NCI-H1930 (cell line): ENCODE measurements around the gene ENPP1.

Source experiments
- DNase-seq, 2 experiments: peaks; one replicate each; lab custom pipeline; 2025; lab: John Stamatoyannopoulos, UW

ENPP1 gene

GRCh38 chr6:131916847-131917246 is 109.0 kb downstream of the ENPP1 start:
- no peak for DNase-seq

GRCh38 chr6:131917318-131917717 is 109.5 kb downstream of the ENPP1 start:
- DNase-seq, result no peak

- DNase-seq, result no peak
Measured at GRCh38 chr6:131917763-131918649, 110.2 kb downstream of the ENPP1 start.

DNA sequence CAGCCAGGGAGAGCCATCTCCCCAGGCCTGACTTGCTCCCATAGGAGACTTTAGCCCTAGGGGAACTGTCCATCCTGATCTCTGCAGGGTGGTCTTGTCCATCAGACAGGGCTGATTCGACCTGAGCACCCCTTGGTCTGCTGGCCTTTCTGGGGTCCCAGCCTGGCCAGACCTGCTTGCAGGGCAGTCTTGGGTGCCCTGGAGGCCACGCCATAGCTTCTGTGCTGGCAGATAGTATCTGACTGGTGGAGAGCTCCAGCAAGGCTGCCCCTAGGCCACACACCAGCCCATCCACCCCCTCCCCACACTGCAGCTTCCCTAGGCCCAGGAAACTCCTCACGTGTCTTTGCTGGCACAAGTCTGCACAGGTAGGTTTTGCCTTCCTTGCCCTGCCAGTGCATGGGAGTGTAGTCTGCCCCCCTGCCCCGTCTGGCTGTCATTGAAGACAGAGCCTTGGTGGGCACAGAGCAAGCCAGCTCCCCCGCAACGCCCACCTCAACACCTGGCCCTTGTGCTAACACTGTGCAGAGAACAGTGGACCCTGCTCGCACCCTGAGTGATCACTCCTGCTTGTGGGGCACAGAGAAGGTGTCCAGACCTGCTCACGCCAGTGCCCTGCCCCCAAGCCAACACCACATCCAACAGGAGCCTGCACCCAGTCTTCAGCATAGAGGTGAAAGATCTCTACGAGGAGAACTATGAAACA is 111.0 kb downstream of the ENPP1 start:
- DNase-seq, result no peak

- DNase-seq, result no peak
Measured at GRCh38 chr6:131920656-131921055, 112.8 kb downstream of the ENPP1 start.

DNA sequence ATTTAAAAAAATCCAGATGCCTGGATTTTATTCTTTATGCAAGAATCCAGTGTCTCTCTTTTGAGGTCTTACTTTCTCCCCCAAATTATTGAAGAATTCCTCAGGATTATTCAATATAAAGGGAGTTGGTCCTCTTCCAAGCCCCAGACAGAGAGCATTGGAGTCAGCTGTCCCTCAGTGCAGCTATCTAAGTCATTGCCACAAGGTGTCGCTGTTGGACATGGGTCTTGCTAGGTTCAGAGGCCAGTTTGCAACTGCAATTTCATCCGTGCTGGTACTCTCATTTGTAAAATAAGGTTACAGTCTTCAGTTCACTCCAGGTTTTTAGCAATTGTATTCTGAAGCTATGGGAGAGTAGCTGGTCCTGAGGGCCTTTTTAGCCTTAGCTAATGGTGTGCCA is 115.5 kb downstream of the ENPP1 start:
- peak; percentile 32 to 69 for DNase-seq

DNA sequence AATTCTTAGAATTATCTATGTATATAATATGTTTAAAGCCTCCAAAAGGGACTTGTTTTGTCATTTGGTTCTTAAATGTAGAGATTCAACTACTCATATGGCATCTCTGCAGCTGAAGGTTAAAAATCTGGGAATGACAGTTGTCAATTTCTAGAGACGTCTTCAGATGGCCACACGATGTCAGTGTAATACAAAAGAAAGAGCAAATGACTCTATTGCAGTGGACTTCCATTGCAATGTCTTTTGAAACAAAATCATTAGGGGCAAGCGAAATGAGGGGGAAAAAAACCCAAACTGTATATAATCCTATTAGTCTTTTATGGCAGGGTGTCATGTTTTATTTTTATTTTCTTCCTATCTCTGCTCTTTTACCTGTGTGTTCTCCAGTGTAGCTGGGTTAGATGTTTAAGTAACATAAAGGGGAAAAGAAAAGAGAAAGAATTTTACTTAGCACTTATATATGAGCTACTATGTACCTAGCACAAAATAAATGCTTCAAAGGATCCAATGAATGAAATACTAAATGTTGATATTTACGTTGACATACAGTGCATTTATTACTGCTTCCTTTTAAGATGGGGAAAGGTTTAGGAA is 117.2 kb downstream of the ENPP1 start:
- DNase-seq, result peak; percentile 29 to 43

- DNase-seq, result no peak
Measured at GRCh38 chr6:131929264-131929663, 121.4 kb downstream of the ENPP1 start.

DNA sequence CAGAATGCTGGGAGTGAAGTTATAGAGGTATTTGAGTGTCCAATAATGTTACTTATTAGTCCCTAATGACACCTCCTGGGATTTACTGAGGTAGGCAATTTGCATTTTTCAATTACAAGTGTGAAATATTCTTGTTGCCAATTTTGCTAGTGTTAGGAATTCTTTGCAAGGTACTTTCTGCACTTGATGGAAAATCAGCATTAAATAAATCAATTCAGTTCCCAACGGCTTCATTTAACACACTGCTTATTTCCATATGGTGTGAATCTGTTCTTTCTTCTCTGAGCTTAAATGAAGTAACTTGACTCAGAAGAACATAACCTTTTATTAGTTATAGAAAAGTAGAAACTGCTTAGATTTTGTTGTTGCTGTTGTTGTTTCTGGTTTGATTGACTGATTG is 122.2 kb downstream of the ENPP1 start:
- no peak for DNase-seq

GRCh38 chr6:131931063-131931750 is 123.4 kb downstream of the ENPP1 start:
- DNase-seq, result no peak

GRCh38 chr6:131936156-131936555 is 128.3 kb downstream of the ENPP1 start:
- no peak for DNase-seq

- DNase-seq, result no peak
Measured at GRCh38 chr6:131937226-131937625, 129.4 kb downstream of the ENPP1 start.

GRCh38 chr6:131937703-131938631 is 130.1 kb downstream of the ENPP1 start:
- DNase-seq, result no peak
